PC-9 (cell line): ENCODE measurements around the gene KIF24. TPM values are rescaled to one million over a fixed set of nuclear protein-coding genes. Genes with fewer than 3 reads are reported as not detected.

Experiments
- BruUV-seq: library from RNA; stranded (reverse); fragments of 400-500 nt; replicated peaks from 2 replicates; lab custom pipeline; 2021; lab: Mats Ljungman, UMichigan
- CTCF ChIA-PET: fragments of 300-600 bp; sonication (Branson Sonifier 250); formaldehyde crosslinking; loops from one replicate; lab custom pipeline; 2022; ENCODE audit warnings: antibody characterized with exemption; lab: Charles Lee
- POLR2A ChIA-PET: fragments of 300-600 bp; sonication (Branson Sonifier 250); formaldehyde crosslinking; loops from one replicate; lab custom pipeline; 2022; ENCODE audit warnings: antibody characterized with exemption; ENCODE audit not compliant: unreplicated experiment; lab: Charles Lee
- DNase-seq, 2 experiments: peaks; one replicate each; pipeline versions ENCODE4 v3.0.0 to v3.0.0-alpha.2; 2015 to 2022; ENCODE audit warnings: mixed read lengths in 1 of 2
- H2AFZ ChIP-seq: fragments of 200-600 bp; sonication (generic); 2 replicates; pipeline ENCODE4 v1.8.1; 2017; ENCODE audit warnings: antibody characterized with exemption
- H3F3A ChIP-seq: fragments of 200-600 bp; sonication (generic); 2 replicates; pipeline ENCODE4 v1.8.1; 2017; ENCODE audit warnings: antibody characterized with exemption, mild to moderate bottlenecking, low read depth; ENCODE audit not compliant: insufficient read depth
- H3K27ac ChIP-seq: fragments of 200-600 bp; sonication (generic); 2 replicates; pipeline ENCODE4 v1.6.1; 2016; ENCODE audit warnings: mixed run types
- H3K27me3 ChIP-seq: fragments of 200-600 bp; sonication (generic); 2 replicates; pipeline ENCODE4 v1.6.1; 2016; ENCODE audit warnings: low read depth, mixed run types; ENCODE audit not compliant: insufficient read depth
- H3K36me3 ChIP-seq: fragments of 200-600 bp; sonication (generic); 2 replicates; pipeline ENCODE4 v1.6.1; 2016; ENCODE audit warnings: low read depth, mixed run types
- H3K4me1 ChIP-seq: fragments of 200-600 bp; sonication (generic); replicated peaks from 2 replicates; pipeline ENCODE4 v1.6.1; 2016; ENCODE audit warnings: mixed run types; ENCODE audit not compliant: insufficient read depth
- H3K4me2 ChIP-seq: fragments of 200-600 bp; sonication (generic); 2 replicates; pipeline ENCODE4 v1.6.1; 2017; ENCODE audit warnings: mixed run types
- H3K4me3 ChIP-seq: fragments of 200-600 bp; sonication (generic); 2 replicates; pipeline ENCODE4 v1.6.1; 2016; ENCODE audit warnings: mixed run types
- H3K79me2 ChIP-seq: fragments of 200-600 bp; sonication (generic); 2 replicates; pipeline ENCODE4 v1.6.1; 2017; ENCODE audit warnings: low read depth, mixed run types
- H3K9me2 ChIP-seq: fragments of 200-600 bp; sonication (generic); 2 replicates; pipeline ENCODE4 v1.8.1; 2017; ENCODE audit warnings: mild to moderate bottlenecking; ENCODE audit not compliant: insufficient read depth
- H3K9me3 ChIP-seq: fragments of 200-600 bp; sonication (generic); 2 replicates; pipeline ENCODE4 v1.8.1; 2016; ENCODE audit warnings: low read depth; ENCODE audit not compliant: insufficient read depth
- H4K20me1 ChIP-seq: fragments of 200-600 bp; sonication (generic); 2 replicates; pipeline ENCODE4 v1.8.1; 2017; ENCODE audit not compliant: insufficient read depth
- CTCF ChIP-seq: fragments of 200-600 bp; sonication (generic); conservative IDR thresholded peaks from 2 replicates; pipeline ENCODE4 v1.6.1; 2017; ENCODE audit warnings: mixed run types, antibody characterized with exemption, mild to moderate bottlenecking, moderate library complexity
- EZH2 ChIP-seq: fragments of 200-600 bp; sonication (generic); IDR thresholded peaks from 2 replicates; pipeline ENCODE4 v1.8.0; 2017; ENCODE audit warnings: antibody characterized with exemption, low read depth
- intact Hi-C: fragments of 100-400 bp; cut with micrococcal nuclease; formaldehyde crosslinking; loops from one replicate; pipeline ENCODE4 v1.10.0; 2022; ENCODE audit not compliant: unreplicated experiment
- total RNA-seq: library from RNA; stranded (reverse); gene quantifications from 2 replicates; pipeline ENCODE4 v1.2.3, GENCODE V29; 2021

The KIF24 gene
- total RNA-seq, 1 experiment from 2014 or later = 6.9 TPM

DNA sequence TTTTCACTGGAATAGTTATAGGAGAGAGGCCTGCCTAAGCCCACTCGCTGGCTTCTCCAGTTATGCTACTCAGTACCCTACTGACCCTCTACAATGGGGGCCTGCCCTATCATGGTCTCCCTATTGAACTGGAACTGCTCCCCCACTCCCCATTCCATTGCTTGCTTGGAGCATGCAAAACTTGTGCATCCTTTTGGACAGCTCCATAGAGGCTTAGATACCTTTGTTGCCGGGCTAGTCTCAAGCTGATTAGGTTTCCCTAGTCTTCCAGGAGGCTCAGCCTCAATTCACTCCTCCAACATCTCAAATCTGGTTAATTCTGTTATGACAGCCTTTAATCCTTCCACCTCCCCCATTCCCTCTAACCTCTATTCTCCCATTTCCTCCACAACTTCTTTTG lies 39.9 kb downstream of the KIF24 start:
- no peaks in the 10 kb centered on the region for H3F3A ChIP-seq
- H3K9me3 ChIP-seq = no peaks in the 10 kb centered on the region
- no peaks in the 10 kb centered on the region for H3K4me1 ChIP-seq
- intact Hi-C loops = no loop called here
- POLR2A ChIA-PET = no interaction called here
- no peaks in the 10 kb centered on the region for H3K36me3 ChIP-seq
- no peaks in the 10 kb centered on the region for H3K79me2 ChIP-seq
- no peaks in the 10 kb centered on the region for H3K9me2 ChIP-seq
- H3K27me3 ChIP-seq = no peaks in the 10 kb centered on the region
- no peak overlapping the region for H3K4me2 ChIP-seq
- DNase-seq = no peak
- H2AFZ ChIP-seq = no peak overlapping the region
- CTCF ChIA-PET = no interaction called here
- TF ChIP-seq EZH2 = no peak
- TF ChIP-seq CTCF = no peak
- no TSS peak for BruUV-seq
- no peak overlapping the region for H3K27ac ChIP-seq
- no peaks in the 10 kb centered on the region for H4K20me1 ChIP-seq
- H3K4me3 ChIP-seq = no peak overlapping the region

GRCh38 chr9:34282096-34282495 lies 47.0 kb downstream of the KIF24 start:
- Histone ChIP-seq H3K9me2 (no peaks in the 10 kb centered on the region), H3K27ac (no peak overlapping the region), H4K20me1 (no peaks in the 10 kb centered on the region), H3K79me2 (no peaks in the 10 kb centered on the region), H2AFZ (no peak overlapping the region), H3K4me1 (no peaks in the 10 kb centered on the region), H3K4me3 (no peak overlapping the region), H3F3A (no peaks in the 10 kb centered on the region), H3K27me3 (no peaks in the 10 kb centered on the region), H3K9me3 (no peaks in the 10 kb centered on the region), H3K36me3 (no peaks in the 10 kb centered on the region), H3K4me2 (no peak overlapping the region)
- TF ChIP-seq EZH2 (no peak), CTCF (no peak)
- intact Hi-C loops = no loop called here
- DNase-seq = no peak
- no TSS peak for BruUV-seq
- CTCF ChIA-PET = no interaction called here
- POLR2A ChIA-PET = no interaction called here

DNA sequence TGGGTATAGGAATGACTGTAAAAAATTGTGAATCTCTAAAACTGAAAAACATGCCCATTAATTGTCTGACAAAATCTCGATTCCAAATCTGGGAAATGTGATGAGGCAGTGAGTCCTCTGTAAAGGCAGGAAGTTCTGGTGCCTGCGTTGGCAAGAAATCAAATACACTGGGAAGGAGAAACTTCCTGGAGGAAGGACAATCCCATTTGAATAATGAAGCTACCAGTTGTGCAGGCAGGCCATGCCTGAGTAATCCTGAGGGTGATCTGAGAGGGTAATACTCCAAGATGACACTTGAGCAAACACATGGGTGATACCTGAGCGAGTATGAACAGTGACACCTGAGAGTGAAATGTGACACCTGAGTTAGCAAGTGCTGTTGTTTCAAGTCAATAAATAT lies 49.7 kb downstream of the KIF24 start:
- no peak for DNase-seq
- no peak for TF ChIP-seq EZH2
- TF ChIP-seq CTCF = no peak
- Histone ChIP-seq H3K9me3 (no peaks in the 10 kb centered on the region), H2AFZ (no peak overlapping the region), H3F3A (no peaks in the 10 kb centered on the region), H3K36me3 (no peaks in the 10 kb centered on the region), H3K27ac (no peak overlapping the region), H3K4me1 (no peaks in the 10 kb centered on the region), H3K4me3 (no peak overlapping the region), H3K79me2 (no peaks in the 10 kb centered on the region), H3K4me2 (no peak overlapping the region), H3K9me2 (no peaks in the 10 kb centered on the region), H4K20me1 (no peaks in the 10 kb centered on the region), H3K27me3 (no peaks in the 10 kb centered on the region)
- intact Hi-C loops = no loop called here
- ChIA-PET POLR2A (no interaction called here), CTCF (no interaction called here)
- no TSS peak for BruUV-seq

Other genes with a start within 250 kb of the KIF24 start
- 18.1 and 23.4 TPM in 2 replicates for gene DCAF12, start 202.6 kb downstream of the KIF24 start, total RNA-seq
- 23.7 and 33.8 TPM in 2 replicates for gene UBAP1, start 150.2 kb downstream of the KIF24 start, total RNA-seq
- gene NUDT2, start 301 bp upstream of the KIF24 start, total RNA-seq = 31.3 and 33.8 TPM in 2 replicates
- 3.0 and 3.1 TPM in 2 replicates for gene MYORG, start 47.6 kb upstream of the KIF24 start, total RNA-seq
- gene FAM219A, start 129.3 kb upstream of the KIF24 start, total RNA-seq = 12.7 and 15.6 TPM in 2 replicates
- gene DNAI1, start 129.5 kb upstream of the KIF24 start, total RNA-seq = 1.5 and 1.6 TPM in 2 replicates
- not detected in 2 replicates for gene ENHO, start 193.7 kb upstream of the KIF24 start, total RNA-seq